Ovary (tissue), 3 donors: ENCODE results near the gene FAM193A.

Experiments
- CTCF ChIP-seq, 3 donors: fragments of 450-650 bp in 2 of 3; fragments of 200-600 bp in 1 of 3; IDR thresholded peaks; one replicate each; pipeline versions ENCODE4 v1.5.1 to v1.8.0; 2016 to 2022; ENCODE audit warnings: antibody characterized with exemption in 3 of 3, mild to moderate bottlenecking in 1 of 3
- EP300 ChIP-seq: sonication (generic); formaldehyde crosslinking; IDR thresholded peaks from one replicate; pipeline ENCODE4 v1.6.1; 2017; ENCODE audit warnings: antibody characterized with exemption
- POLR2A ChIP-seq: fragments of 450-650 bp; IDR thresholded peaks from one replicate; pipeline ENCODE4 v1.6.1; 2017; ENCODE audit warnings: antibody characterized with exemption, mild to moderate bottlenecking, moderate library complexity
- donor health status: DM: no; HTN: no; CAD: no.

- TF ChIP-seq CTCF (IDR thresholded peaks at IDR 0.05) (no peak), POLR2A (no peak), EP300 (no peak)
These were observed 35.9 kb upstream of the FAM193A start for GRCh38 chr4:2500547-2500946.
